ENCODE results near the gene DSCAM. TPM values are rescaled to one million over a fixed set of nuclear protein-coding genes. Genes with fewer than 3 reads are reported as not detected.

The DSCAM gene
- total RNA-seq, 1 donor, result not detected

GRCh38 chr21:40385883-40386282 is 461.1 kb downstream of the DSCAM start:
- no peak for TF ChIP-seq CTCF (IDR thresholded peaks at IDR 0.05; ENCODE audit: insufficient read depth, low read length)
- H3K4me3 ChIP-seq (ENCODE audit: low read depth, low read length), result no peak overlapping the region
- DNase-seq (ENCODE audit: low read depth), result no peak

GRCh38 chr21:40383951-40384350 is 463.0 kb downstream of the DSCAM start:
- no peak overlapping the region for H3K4me3 ChIP-seq (ENCODE audit: low read depth, low read length)
- DNase-seq (ENCODE audit: low read depth), result no peak
- TF ChIP-seq CTCF (IDR thresholded peaks at IDR 0.05; ENCODE audit: insufficient read depth, low read length), result no peak

GRCh38 chr21:40381111-40381510 is 465.8 kb downstream of the DSCAM start:
- no peak overlapping the region for H3K4me3 ChIP-seq (ENCODE audit: low read depth, low read length)
- DNase-seq (ENCODE audit: low read depth), result no peak
- no peak for TF ChIP-seq CTCF (IDR thresholded peaks at IDR 0.05; ENCODE audit: insufficient read depth, low read length)

- DNase-seq (ENCODE audit: low read depth), result no peak
- H3K4me3 ChIP-seq (ENCODE audit: low read depth, low read length), result no peak overlapping the region
- TF ChIP-seq CTCF (IDR thresholded peaks at IDR 0.05; ENCODE audit: insufficient read depth, low read length), result no peak
Observed at GRCh38 chr21:40379881-40380810, 466.8 kb downstream of the DSCAM start.

- no peak for TF ChIP-seq CTCF (IDR thresholded peaks at IDR 0.05; ENCODE audit: insufficient read depth, low read length)
- no peak for DNase-seq (ENCODE audit: low read depth)
- no peak overlapping the region for H3K4me3 ChIP-seq (ENCODE audit: low read depth, low read length)
Observed at GRCh38 chr21:40377135-40377534, 469.8 kb downstream of the DSCAM start.

GRCh38 chr21:40373761-40374160 is 473.2 kb downstream of the DSCAM start:
- no peak for DNase-seq (ENCODE audit: low read depth)
- TF ChIP-seq CTCF (IDR thresholded peaks at IDR 0.05; ENCODE audit: insufficient read depth, low read length), result no peak
- no peak overlapping the region for H3K4me3 ChIP-seq (ENCODE audit: low read depth, low read length)
